HG03159 (cell line): Measurements from ENCODE around the gene ANKRD26.
"Not testable (repeated sequence)": the region's sequence is repeated elsewhere in the genome, so short reads cannot be mapped to it uniquely, and the experiment has no call there.

Experiments
- ATAC-seq: cut with Tn5 transposase; IDR thresholded peaks from one replicate; pipeline ENCODE4 v1.9.1; 2021; ENCODE audit warnings: mild to moderate bottlenecking, moderate library complexity; ENCODE audit not compliant: unreplicated experiment

Gene ANKRD26

DNA sequence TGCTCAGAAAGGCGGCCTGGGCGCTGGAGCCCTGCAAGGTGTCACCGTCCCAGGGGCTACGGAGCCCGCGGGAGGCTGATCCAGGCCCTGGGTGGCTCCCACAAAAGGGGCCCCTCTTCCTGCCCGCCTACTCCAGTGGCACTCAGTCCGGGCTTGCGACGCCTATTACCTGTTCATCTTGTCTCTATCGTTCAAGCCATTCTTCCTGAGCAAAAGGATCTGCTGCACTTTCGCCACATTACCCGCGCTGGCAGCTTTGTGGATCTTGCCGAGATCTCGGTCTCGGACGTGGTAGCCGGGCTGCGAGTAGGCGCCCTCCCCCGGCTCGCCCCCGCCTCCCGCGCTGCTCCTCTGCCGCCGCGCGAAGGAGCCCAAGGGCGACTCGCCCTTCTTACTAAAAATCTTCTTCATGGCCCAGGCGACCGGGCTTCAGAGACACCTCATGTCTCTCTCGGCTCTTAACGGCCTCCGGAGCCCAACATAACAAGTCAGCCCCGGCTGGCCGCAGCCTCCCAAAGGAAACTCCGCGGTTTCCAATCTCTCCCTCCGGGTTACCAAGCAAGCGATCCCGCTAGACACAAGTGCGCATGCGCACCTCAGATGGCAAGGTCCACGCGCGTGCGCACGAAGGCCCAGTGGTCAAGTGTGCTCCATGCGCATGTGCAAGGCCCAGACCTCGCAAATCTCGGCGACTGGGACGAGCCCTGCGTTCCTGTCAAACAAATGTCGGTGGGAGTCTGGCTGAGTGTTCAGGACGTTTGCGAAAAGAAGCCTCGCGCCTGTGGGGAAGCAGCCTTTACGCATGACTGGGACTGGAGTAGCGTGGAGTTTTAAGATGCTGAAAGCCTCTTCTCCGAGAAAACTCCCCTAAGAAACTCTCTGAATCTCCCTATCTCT is at the start of gene ANKRD26:
ANKRD26 (minus strand) TSS at position 579 of the 897 bp plus-strand sequence; CDS start at position 411, 168 bp downstream.
- ATAC-seq, result peak; percentile 84

DNA sequence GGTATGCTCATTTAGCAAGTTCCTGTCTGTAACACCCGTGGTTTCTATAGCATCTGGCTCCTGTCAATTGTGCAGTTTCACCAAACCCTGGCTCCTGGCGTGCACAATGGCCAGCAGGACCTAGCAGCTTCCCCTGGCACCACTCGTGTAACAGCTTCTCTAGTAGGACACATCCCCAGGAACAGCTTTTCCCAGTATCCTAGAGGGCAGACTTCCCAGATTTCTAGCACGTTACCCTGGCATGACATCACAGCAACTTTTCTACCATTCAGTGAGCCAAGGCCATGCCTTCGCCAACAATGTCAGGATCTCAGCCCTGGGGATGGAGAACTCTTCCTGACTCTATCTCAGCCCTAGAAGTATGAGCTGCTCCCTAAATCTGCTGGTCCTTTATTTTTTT is 47.4 kb upstream of the ANKRD26 start:
- no peak for ATAC-seq

DNA sequence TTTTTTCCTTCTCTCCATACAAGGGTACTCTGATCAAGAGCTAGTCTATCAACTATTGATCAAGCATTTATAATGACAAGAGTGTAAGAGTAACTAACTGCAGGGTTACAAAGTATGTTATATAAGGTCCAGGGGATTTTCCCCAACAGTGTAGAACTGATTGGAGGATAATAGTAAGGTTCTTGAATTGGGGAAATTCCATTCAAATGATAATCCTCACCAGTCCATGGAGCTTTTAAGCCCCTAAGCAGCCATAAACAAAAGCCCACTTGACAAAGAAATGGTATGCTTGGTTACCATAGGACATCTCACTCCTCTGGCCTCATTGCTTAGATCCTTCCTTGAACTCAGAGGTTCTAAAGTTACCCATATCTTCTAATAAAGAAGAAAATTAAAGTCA is 45.6 kb upstream of the ANKRD26 start:
- no peak for ATAC-seq

GRCh38 chr10:27143686-27144085 is 43.4 kb upstream of the ANKRD26 start:
- ATAC-seq, result no peak

DNA sequence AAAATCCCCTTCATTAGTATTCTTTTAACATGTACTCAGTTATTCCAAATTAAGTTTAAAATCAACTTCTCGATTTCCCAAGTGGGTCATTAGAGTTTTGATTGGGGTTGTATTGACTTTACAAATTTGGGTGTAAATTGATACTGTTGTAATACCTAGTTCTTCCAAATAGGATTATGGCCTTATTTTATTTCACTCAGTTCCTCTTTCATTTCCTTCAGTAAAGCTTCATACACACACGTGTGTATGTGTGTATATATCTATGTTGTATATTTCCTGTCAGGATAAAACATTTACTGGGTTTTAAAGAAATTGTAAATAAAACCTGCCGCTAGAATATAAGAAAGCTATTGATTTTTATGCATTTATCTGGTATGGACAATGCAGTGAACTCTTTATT is 38.0 kb upstream of the ANKRD26 start:
- ATAC-seq, result no peak

DNA sequence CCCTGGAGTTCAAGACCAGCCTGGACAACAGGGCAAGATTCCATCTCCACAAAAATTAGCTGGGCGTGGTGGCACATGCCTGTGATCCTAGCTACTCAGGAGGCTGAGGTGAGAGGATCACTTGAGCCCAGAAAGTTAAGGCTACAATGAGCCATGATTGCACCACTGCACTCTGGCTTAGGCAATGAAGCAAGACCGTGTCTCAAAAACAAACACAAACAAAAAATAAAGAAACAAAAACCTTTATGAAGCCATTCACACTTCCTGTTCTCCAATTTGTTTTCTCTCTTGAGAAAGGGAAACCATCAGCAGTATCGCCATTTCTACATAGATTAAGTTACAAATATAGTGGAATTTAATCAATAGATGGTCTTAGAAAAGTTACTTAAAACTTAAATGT is 34.1 kb upstream of the ANKRD26 start:
- ATAC-seq, result no peak

DNA sequence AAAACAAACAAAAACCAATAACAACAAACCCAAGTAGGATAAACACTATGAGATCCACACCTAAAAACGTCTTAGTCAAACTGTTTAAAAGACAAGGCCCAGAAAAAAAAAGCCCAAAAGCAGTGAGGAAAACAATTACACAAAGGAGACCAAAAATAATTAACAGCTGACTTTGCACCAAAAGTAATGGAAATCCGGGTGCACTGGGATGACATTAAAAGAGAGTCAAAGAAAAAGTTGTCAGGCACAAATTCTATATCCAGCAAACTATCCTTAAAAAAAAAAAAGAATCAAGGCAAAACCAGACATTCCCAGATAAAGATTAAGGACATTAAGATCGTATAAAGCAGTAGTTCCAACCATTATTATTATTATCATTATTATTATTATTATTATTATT is 7.9 kb upstream of the ANKRD26 start:
- ATAC-seq, result no peak

GRCh38 chr10:27104919-27105318 is 4.6 kb upstream of the ANKRD26 start:
- ATAC-seq, result no peak

- no peak for ATAC-seq
These were observed 586 bp upstream of the ANKRD26 start for GRCh38 chr10:27100813-27101347.

- ATAC-seq, result no peak
These were observed 846 bp downstream of the ANKRD26 start for GRCh38 chr10:27099448-27099847.

GRCh38 chr10:27088119-27089044 is 11.9 kb downstream of the ANKRD26 start:
- ATAC-seq, result no peak

DNA sequence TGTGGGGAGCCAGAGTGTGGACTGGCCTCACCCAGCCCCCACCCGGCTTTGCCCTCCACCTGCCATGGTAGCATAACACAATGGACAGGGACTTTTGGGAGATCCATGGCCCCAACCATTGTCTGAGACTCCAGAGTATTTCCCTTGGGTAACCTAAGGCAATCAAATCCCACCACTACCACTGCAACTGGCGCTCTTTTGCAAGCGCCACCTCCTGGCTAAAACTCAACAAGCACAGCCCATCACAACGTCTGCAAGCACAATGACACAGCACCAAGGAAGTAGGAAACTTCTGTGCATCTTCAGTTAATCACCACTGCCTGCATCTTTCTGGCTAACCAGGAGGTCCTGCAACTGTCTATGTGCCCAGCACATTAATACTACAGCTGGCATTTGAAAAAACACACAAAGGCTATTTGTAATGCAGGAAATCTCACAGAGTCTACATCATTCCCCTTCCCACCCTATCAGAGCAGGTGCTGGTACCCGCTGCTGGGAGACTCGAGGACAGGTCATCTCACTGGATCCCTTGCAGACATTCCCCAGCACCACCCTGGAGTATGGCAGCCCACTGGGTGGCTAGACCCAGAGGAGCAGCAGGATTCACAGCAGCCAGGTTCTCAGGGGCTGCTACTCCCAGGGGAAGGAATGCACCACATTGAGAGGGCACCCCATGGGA is 27.7 kb downstream of the ANKRD26 start:
- ATAC-seq, result no peak

GRCh38 chr10:27068217-27068891 is 31.9 kb downstream of the ANKRD26 start:
- no peak for ATAC-seq

DNA sequence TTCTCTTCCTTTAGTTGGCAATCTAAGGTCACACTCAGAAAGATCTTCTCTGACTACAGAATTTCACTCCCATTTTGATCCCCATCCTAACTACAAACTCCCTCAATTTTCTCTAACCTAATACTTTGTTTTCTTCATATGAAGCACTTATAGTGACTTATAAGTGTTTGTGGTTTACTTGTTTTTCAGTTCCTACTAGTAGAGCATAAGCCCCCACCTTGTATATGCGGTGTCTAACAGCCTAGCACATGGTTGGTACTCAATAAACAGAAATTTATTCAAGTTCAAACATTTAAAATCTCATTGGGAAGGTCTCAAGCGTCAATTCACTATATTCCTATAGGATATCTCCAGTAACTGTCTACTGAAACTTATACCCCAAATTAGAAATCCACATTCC is 35.2 kb downstream of the ANKRD26 start:
- no peak for ATAC-seq

DNA sequence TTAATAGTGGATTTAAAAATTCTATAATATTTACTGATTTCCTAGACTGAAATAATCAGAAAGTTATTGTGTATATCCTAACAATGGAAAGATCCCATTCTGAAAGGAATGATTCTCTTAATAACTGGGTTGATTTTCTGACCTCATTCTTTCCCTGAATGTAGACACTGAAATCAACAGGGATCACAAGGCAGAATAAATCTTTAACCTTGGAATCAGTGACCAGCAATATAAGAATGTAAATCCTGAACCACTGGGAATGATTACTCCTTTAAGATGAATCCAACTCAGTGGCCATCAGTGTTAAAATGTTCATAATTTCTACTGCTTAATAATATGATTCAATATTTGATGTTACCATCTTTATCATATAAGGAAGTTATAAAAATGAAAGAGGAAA is 47.6 kb downstream of the ANKRD26 start:
- no peak for ATAC-seq

- ATAC-seq, result not testable (repeated sequence)
These were observed 55.0 kb downstream of the ANKRD26 start for GRCh38 chr10:27045247-27045646.

- no peak for ATAC-seq
These were observed 59.1 kb downstream of the ANKRD26 start for GRCh38 chr10:27041196-27041595.

GRCh38 chr10:27038168-27038567 is 62.1 kb downstream of the ANKRD26 start:
- ATAC-seq, result no peak

- ATAC-seq, result no peak
These were observed 65.1 kb downstream of the ANKRD26 start for GRCh38 chr10:27035163-27035562.

- no peak for ATAC-seq
These were observed 70.2 kb downstream of the ANKRD26 start for GRCh38 chr10:27030060-27030459.
